Amniotic stem cell (primary cell): Measurements from ENCODE around the gene PCDHGC3.

Source experiments
- DNase-seq: peaks from one replicate; lab custom pipeline; 2025; lab: John Stamatoyannopoulos, UW

The PCDHGC3 gene

DNA sequence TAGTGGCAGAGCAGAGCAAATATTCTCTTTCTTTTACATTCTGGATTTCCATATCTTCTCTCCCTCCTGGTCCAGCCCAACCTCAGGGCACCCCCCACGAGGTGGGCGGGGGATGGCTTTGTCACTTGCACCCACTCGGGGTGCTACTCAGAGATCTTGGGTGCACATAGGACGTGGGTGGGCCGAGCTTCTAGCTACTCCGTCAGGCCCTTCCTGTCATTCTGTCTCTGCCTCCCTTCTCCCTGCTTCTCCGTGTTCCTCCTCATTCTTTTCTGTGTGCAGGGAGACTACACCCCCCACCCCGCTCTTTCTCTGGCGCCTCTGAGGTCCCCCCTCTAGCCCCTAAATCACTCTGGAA lies 32.7 kb downstream of the PCDHGC3 start:
- no peak for DNase-seq

- DNase-seq, result peak; percentile 95
Observed at GRCh38 chr5:141508798-141509611, 33.2 kb downstream of the PCDHGC3 start.

- no peak for DNase-seq
Observed at GRCh38 chr5:141510160-141510559, 34.4 kb downstream of the PCDHGC3 start.

DNA sequence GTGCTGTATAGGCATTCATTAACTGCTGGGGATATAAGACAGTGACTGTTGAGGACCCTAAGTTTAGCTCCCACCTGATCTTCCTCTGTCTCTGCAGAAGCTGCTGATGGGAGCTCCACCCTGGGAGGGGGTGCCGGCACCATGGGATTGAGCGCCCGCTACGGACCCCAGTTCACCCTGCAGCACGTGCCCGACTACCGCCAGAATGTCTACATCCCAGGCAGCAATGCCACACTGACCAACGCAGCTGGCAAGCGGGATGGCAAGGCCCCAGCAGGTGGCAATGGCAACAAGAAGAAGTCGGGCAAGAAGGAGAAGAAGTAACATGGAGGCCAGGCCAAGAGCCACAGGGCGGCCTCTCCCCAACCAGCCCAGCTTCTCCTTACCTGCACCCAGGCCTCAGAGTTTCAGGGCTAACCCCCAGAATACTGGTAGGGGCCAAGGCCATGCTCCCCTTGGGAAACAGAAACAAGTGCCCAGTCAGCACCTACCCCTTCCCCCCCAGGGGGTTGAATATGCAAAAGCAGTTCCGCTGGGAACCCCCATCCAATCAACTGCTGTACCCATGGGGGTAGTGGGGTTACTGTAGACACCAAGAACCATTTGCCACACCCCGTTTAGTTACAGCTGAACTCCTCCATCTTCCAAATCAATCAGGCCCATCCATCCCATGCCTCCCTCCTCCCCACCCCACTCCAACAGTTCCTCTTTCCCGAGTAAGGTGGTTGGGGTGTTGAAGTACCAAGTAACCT lies 35.3 kb downstream of the PCDHGC3 start:
- DNase-seq, result no peak

- DNase-seq, result no peak
Observed at GRCh38 chr5:141511771-141512325, 36.1 kb downstream of the PCDHGC3 start.

DNA sequence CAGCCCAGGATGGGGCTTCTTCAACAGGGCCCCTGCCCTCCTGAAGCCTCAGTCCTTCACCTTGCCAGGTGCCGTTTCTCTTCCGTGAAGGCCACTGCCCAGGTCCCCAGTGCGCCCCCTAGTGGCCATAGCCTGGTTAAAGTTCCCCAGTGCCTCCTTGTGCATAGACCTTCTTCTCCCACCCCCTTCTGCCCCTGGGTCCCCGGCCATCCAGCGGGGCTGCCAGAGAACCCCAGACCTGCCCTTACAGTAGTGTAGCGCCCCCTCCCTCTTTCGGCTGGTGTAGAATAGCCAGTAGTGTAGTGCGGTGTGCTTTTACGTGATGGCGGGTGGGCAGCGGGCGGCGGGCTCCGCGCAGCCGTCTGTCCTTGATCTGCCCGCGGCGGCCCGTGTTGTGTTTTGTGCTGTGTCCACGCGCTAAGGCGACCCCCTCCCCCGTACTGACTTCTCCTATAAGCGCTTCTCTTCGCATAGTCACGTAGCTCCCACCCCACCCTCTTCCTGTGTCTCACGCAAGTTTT lies 36.7 kb downstream of the PCDHGC3 start:
- peak; percentile 10 for DNase-seq

DNA sequence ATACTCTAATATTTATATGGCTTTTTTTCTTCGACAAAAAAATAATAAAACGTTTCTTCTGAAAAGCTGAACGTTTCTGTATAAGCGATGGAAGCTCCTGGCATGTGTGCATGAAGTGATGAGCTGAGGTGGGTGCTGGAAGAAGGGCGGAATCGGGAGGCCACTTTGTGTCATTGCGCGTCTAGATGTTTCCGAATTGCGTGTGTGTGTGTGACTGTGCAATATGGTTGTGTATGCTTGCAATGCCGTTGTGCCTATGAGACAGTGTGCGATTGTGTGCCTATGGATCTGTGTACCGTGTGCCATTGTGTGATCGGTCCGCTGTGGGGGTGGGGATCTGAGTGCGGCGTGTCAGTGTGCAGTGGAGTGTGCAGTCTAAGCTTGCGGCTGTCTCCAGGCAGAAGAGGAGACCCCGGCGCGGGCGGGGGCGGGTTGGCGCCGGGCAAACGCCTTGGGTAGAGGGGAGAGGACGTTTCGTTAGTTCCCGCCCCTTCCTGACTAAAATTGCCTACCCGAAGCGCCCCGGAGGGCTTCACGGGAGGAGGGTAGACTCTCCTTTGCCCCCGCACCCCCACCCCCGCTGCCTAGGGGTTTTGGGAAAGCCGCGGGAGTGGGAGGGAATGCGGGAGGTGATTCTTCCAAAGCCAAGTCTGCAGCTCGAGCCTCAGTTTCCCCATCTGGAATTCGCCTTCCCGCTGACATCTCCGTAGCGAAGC lies 37.3 kb downstream of the PCDHGC3 start:
- no peak for DNase-seq

- DNase-seq, result peak; percentile 83
Observed at GRCh38 chr5:141513627-141514329, 38.0 kb downstream of the PCDHGC3 start.

DNA sequence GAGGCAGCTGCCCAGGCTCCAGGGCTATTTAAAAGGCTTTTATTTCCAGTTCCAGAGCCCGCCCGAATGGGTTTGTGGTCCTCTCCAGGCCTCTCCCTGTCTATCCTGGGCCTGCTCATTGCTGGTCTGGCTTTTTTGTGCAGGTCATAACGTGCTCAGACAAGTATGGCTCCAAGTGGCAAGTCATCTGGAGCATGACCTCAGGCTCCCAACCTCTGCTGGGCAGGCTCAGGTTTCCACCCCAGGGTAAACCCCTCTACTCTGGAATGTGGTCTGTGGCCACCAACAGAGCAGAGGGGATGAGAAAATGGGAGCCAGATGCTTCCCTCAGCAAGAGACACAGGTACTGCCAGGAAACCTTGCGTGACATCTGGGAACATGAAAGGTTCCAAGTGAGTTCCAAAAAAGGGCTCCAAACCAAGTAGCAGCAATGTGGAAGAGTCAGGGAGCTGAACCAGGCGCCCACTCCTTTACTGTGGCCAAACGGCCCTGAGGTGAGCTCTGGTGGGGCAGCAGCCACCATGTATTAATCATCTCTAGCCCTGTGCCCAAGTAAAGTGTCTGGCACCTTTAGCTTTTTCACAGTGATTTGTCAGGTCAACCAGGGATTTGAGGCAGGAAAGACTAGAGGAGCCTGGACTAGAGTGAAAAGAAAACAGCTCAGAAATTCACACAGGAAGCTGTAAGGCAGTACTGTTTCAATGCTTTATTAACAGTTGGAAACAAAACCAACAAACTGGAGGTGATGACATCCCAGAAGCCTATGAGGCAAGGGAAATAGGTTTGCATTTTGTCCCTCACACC lies 38.8 kb downstream of the PCDHGC3 start:
- DNase-seq, result no peak

DNA sequence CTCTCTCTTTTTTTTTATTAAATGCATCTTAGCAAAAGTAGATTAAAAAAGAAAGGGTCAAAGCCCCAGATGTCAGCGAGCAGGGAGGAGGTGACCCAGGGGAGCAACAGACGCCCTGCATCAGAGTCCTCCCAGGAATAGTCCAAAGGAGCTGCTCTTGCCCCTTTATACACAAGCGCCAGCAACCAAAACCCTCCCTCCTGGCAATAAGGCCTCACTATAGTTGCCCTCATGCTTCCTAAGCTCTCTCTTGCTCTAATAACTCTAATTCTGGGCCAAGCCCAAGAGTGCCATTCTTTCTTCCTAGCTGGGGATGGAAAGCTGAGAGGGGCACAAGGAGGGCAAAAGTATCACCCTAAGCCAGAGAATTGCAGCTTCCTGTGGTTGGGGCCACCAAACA lies 39.4 kb downstream of the PCDHGC3 start:
- no peak for DNase-seq

GRCh38 chr5:141515946-141516671 lies 40.3 kb downstream of the PCDHGC3 start:
- DNase-seq, result no peak

DNA sequence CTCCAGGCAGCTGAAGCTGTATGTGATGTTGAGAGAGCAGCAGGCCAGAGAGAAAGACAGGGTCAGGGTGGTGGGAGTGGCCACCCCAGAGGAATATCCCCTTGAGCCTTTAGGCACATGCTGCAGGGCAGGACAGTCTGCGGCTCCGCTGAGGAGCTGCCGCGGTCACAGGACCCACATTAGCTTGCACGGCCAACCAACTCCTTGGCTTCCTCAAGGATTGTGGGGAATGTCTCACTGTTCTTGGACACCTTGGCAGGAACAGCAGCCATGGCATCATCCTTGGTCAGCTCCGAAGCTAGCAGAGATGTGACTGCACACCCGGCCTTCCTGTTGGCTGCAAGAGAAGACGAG lies 40.9 kb downstream of the PCDHGC3 start:
- DNase-seq, result no peak

GRCh38 chr5:141517312-141517711 lies 41.5 kb downstream of the PCDHGC3 start:
- DNase-seq, result no peak

DNA sequence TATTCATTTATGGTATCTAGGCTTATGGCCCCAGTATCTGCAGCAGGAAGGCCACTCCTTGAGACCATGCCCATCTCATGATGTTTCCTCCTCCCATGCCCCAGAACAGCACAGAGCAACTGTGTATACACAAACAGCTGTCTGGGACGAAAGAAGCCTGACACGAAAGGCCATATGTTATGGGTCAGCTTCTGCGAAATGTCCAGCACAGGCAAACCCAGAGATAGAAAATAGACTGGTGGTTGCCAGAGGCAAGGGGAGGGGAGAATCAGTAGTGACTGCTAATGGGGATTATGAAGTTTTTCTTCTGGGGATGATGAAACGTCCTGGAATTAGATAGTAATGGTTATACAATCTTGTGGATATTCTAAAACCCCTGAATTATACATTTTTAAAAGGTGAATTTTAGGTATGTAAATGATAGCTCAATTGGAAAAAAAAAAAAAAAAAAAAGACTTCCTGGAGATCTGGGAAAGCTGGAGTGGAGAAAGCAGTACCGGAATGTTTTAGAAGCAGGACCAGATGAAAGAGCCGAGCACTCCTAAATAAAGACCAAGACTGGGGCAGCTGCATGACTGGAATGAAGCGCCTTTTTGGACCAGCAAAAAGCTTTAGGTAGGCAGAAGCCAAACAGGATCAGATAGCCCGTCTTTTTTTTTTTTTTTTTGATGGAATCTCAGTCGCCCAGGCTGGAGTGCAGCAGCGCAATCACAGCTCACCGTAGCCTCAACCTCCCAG lies 42.3 kb downstream of the PCDHGC3 start:
- no peak for DNase-seq

DNA sequence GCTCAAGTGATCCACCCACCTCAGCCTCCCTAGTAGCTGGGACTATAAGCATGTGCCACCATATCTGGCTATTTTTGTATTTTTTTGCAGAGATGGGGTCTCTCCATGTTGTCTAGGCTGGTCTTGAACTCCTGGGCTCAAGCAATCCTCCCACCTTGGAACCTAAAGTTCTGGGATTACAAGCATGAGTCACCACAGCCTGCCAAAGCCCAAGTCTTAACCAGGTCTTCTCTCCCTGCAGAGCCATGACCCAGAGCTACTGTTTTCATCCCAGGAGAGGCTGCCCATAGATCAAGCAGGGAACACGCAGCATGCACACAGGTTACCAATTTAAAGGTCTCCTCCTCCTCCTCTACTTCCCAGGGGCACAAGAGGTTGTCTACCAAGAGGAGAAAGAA lies 42.9 kb downstream of the PCDHGC3 start:
- DNase-seq, result no peak

GRCh38 chr5:141519605-141520565 lies 44.1 kb downstream of the PCDHGC3 start:
- DNase-seq, result no peak

- DNase-seq, result peak; percentile 90
Observed at GRCh38 chr5:141521244-141521781, 45.5 kb downstream of the PCDHGC3 start.

DNA sequence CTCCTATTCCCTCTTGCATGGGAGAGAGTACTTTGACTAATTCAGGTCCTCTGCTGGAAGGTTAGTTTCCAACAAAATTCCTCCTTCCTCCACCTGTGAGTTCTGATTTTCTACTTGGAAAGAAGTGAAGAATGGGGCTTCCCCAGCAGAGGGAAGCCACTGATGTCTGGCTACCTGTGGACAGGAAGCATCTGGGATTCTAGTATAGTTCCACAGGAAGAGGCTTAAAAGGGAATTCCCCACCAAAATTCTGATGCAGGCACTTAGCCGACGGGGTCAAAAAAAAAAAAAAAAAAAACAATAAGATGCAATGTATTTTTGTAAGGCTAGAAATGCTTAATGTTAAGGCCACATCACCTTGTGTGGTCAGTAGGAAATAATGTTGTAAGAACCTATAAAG lies 46.5 kb downstream of the PCDHGC3 start:
- no peak for DNase-seq
